Activated CD8-positive, alpha-beta memory T cell treated with anti-CD3 and anti-CD28 coated beads, Interleukin-2, amount 50 U/mL, for 1 hour (primary cell): ENCODE measurements around the gene PRR7.
A peak's percentile ranks its signal among the peaks of the same experiment; 100 is the strongest.

Experiments
- DNase-seq: peaks from one replicate; pipeline ENCODE4 v3.0.0-alpha.2; 2020; ENCODE audit errors: extremely low read depth

PRR7 gene

GRCh38 chr5:177435847-177436536, 10.6 kb upstream of the PRR7 start:
- DNase-seq = no peak

GRCh38 chr5:177437623-177438022, 9.0 kb upstream of the PRR7 start:
- no peak for DNase-seq

GRCh38 chr5:177438468-177438867, 8.1 kb upstream of the PRR7 start:
- DNase-seq = no peak

GRCh38 chr5:177439518-177440053, 7.0 kb upstream of the PRR7 start:
- no peak for DNase-seq

- DNase-seq = no peak
Measured at GRCh38 chr5:177440211-177440989, 6.2 kb upstream of the PRR7 start.

DNA sequence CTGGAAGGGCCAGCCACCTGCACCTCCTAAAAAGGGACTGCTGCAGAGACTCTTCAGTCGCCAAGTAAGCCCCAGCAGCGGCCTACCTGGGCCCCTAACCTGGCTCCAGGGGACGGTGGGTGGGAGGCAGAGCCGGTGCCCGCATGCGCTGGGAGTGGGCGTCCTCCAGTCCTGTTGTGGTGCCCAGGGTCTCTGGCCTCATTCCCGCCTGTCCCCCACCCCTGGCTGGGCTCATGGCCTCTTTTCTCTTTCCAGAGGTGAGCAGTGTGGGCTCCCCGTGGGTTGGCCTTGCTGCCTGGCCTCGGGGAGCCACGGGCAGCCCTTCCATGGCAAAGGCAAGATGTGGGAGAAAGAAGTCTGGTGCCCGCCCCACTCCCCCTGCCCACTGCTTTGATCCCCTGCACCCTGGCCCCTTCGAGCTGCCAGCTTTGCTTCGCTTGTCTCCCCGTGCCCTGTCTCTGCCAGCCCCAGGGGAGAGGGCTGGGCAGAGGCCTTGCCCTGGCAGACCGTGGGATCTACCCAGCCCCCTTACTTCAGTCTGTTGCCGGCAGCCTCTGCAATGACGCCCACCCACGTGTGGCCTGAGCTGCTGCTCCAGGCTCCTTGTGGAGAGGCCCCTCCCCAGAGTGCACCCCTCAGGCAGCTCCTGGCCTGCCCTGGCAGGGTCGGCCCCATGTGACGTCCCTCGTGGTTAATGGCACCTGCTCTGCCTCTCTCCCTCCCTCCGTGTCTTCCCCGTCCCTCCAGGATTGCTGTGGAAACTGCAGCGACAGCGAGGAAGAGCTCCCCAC, 5.4 kb upstream of the PRR7 start:
- DNase-seq = no peak

DNA sequence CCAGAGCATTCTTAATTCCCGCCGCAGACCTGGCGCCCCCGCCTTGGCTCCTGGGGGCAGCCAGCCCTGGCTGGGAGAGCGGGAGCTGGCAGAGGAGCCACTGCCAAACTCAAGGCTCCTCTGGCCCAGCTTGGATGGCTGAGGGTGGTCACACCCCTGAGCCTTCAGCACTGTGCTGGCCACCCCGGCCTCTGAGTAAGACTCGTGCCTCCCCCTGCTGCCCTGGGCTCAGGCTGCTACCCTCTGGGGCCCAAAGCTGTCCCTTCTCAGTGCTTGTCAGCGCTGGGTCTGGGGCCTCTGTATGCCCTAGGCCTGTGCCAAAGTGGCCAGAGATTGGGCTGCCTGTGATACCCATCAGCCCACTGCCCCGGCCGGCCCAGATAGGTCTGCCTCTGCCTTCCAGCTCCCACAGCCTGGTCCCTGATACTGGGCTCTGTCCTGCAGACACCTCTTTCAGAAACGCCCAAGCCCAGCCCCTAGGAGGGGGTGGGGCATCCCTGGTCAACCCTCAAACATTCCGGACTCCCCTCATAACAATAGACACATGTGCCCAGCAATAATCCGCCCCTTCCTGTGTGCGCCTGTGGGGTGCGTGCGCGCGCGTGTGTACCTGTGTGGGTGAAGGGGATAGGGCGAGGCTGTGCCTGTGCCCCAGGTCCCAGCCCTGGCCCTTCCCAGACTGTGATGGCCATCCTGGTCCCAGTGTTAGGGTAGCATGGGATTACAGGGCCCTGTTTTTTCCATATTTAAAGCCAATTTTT, 4.4 kb upstream of the PRR7 start:
- DNase-seq = no peak

DNA sequence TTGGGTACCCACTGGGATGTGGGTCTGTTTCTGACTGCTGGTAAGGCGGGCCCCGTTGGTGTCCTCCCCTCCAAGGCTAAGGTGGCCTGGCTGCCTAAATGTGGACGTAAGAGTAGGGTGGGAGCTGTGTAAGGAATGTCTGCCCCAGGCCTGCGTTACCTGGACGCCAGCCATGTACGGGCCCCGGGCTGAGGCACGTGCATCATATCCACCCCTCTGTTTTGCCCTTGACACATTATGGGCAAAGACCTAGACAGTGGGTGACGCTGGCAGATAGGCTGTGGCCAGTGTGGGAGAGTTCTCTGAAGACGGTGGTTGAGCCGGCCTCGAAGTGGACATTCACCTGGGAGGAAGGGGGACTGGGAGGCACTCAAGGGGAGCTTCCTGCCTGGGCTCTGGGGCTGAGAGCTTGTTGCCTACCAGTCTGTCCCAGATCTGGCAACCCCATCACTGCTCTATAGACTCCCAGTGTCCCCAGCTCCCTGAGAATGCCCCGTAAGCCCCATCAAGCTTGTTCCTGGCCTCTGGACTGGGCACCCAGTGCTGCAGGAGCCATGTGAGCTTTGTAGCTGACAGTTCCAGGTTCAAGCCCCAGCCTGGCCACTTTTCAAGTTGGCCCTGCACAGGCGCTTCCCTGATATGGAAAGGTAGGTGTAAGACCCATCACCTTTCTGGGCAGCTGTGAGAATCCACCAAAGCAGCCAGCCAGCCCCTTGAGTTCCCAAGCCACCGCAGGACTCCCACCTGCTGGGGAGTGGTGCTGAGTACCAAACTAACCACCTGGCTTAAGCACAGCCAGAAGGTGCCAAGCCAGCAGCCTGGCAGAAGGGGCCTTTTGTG, 3.2 kb upstream of the PRR7 start:
- DNase-seq = no peak

- DNase-seq = no peak
Measured at GRCh38 chr5:177444106-177445051, 2.2 kb upstream of the PRR7 start.

GRCh38 chr5:177445052-177445916, 1.3 kb upstream of the PRR7 start:
- DNase-seq = no peak

GRCh38 chr5:177445917-177446199, 756 bp upstream of the PRR7 start:
- DNase-seq = no peak

GRCh38 chr5:177447066-177447610, 524 bp downstream of the PRR7 start:
- peak; percentile 56 for DNase-seq

- DNase-seq = no peak
Measured at GRCh38 chr5:177447611-177448243, 1.1 kb downstream of the PRR7 start.

DNA sequence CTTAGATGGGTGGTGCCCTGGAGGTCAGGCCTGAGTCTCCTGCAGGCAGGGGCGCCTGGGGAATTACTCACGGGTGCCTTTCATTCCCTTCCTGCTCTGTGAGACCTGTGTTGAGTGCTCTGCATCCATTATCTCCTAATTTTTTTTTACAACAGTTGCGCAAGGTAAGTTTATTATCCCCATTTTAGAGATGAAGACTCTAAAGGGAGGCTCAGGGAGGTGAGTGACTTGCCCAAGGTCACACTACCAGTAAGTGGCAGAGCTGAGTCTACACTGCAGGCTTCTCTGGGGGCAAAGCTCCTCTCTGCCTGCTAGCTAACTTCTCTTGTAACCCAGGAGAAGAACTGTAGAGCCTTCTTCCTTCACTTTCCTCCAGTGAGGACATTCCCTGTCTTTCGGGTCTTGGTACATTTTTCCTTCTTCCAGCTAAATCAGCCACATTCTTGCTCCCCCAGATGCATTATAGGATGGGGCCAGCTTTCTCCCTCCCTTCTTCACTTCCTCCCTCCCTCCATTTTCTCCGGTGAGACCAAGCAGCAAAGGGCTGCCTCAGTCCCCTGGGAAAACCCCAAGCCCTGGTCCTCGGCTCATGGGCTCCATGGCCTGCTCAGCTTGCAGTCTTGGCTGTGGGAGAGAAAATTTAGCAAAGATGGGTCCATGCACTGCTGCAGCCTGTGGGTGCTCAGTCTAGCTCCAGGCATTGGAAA, 1.8 kb downstream of the PRR7 start:
- no peak for DNase-seq

DNA sequence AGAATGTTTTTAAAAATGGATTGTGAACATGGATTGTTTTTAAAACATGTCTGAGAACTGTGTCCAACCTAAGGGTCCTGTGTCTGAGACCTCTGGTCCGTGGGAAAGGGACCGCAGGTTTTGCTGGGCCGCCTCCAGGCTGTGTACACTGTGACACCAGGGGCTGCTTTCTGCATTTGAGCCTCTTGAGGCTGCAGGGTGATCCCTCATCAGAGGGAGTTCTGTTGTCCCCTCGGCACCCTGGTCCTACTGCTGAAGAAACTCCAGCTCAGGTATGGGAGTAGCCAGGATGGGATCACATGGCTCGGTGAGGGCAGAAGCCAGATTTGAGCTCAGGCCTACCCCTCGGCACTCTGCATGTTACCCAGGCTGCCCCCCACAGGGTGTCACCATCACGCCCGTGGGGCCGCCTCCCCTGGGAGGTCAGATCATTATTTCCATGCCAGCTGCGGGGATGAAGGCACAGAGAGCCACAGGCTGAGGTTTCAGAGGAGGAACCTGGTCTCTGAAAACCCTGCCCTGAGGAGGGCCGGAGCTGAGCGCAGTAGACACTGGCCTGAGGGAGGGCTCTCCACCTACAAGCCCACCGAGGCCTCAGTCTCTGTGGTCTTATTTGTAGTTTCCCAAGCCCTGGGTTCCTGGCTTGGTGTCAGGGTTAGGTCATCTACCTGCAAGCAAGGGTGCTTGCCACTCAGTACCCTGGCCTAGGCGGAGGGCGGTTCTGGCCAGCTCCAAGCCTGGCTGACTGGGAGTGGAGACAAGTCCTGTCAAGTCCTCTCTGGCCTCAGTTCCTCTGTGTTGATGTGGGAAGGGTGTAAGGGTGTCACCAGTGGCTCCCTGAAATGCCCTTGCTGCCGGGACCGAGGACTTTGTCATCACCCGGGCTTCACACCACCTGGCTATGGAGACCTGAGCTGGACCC, 2.8 kb downstream of the PRR7 start:
- no peak for DNase-seq
